ENCODE measurements around the gene IFIT1.

The IFIT1 gene

DNA sequence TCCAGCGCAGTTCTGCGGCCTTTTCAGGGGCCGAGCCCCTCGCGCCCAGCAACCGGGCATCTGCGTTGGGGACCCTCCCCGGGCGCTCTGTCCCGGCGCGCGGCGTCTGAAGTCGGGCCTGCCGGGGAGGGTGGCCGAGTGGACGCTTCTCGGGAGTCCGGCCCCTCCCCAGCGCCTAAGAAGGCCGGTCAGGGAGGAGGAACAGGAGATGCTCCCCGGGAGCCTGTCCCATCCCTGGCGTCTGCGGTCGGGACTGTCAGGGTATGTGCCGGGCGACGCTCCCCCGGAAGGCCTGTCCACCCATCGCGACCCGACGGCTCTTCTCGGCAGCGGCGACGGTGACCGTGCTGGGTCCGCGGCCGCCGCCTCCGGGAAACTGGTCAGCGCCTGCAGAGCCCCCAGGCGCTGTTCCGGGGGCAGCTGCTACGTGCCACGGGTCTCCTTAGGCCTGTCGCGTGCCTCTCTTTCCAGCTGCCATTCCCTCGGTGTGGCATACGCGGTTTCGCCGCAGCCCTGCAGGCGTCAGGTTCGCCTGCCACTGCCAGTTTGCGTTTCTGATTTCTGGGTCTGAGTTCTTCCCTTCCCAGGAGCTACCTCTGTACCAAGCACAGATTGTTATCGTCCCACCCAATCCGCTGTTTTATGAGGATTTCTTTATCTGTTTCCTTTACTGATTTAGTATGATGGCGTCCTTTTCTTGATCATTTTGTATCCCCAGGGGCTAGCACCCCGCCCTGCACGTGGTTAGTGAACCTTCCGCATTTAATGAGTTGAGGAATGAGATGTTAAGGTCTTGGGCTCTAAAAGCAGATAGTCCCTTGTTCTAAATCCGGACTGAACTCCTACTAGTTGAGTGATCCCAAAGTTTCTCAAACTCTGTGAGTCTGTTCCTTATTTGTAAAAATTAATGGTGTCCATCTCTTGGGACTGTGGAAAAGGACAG, 22.7 kb downstream of the IFIT1 start:
- Histone ChIP-seq H3K4me1 (ENCODE audit: control insufficient read depth, insufficient read depth, low read length) (peaks cover 20% of the 10 kb centered on the region), H3K9me3 (ENCODE audit: control insufficient read depth, insufficient read depth, low read depth, low read length) (0 out of 2 replicates have a peak, but pooled peaks cover 5% of the 10 kb centered on the region), H3K4me3 (ENCODE audit: low read depth, low read length) (peak overlapping the region; percentile 96), H3K9ac (ENCODE audit: low read length) (peak overlapping the region; percentile 94), H3K36me3 (ENCODE audit: control insufficient read depth, insufficient read depth, low read length) (0 out of 2 replicates have a peak, but pooled peaks cover 7% of the 10 kb centered on the region), H3K27me3 (ENCODE audit: control insufficient read depth, insufficient read depth, low read length) (peaks cover 15% of the 10 kb centered on the region), H3K27ac (ENCODE audit: low read depth, low read length) (0 out of 2 replicates have a peak overlapping the region, but pooled peaks have one; percentile 14)

DNA sequence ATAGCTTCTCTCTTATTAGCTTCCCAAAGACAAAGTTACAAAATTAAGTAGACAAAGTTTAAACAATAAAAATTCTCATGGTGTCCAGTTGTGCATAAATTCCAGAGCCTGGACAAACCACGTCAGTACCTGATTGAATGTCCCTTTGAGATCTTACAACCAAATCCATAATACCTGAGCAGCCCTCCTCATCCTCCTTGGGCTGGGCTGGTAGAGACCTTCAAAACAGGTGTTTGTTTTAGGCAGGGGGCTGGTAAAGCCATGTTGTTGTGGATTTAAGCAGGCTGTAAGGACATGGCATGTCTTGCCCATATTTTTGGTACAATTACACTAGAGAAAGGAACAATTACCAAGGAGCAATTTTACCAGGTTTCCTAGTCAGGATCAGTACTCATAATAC, 24.0 kb downstream of the IFIT1 start:
- Histone ChIP-seq H3K27me3 (ENCODE audit: control insufficient read depth, insufficient read depth, low read length) (peaks cover 15% of the 10 kb centered on the region), H3K27ac (ENCODE audit: low read depth, low read length) (no peak overlapping the region), H3K9ac (ENCODE audit: low read length) (no peak overlapping the region), H3K9me3 (ENCODE audit: control insufficient read depth, insufficient read depth, low read depth, low read length) (0 out of 2 replicates have a peak, but pooled peaks cover 5% of the 10 kb centered on the region), H3K36me3 (ENCODE audit: control insufficient read depth, insufficient read depth, low read length) (0 out of 2 replicates have a peak, but pooled peaks cover 7% of the 10 kb centered on the region), H3K4me3 (ENCODE audit: low read depth, low read length) (no peak overlapping the region), H3K4me1 (ENCODE audit: control insufficient read depth, insufficient read depth, low read length) (peaks cover 20% of the 10 kb centered on the region)

DNA sequence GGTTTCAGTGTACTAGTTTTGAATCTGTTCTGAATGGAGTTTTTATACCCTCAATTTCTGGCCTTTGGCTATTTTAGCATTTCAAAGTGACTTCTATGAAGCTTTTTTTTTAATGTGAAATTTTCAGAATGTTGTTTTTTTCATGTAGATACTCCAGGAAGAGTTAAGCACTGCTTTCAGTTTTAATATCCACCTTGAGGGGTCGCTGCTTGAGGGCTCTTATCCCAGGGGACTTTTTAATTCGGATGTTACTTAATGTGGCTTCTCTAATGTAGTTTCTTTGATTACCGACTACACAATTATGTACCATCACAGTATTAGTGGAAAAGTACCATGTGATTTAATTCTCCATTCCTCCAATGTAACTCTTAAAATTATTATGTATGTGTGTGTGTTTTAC, 27.1 kb downstream of the IFIT1 start:
- Histone ChIP-seq H3K27me3 (ENCODE audit: control insufficient read depth, insufficient read depth, low read length) (peaks cover 15% of the 10 kb centered on the region), H3K4me1 (ENCODE audit: control insufficient read depth, insufficient read depth, low read length) (peaks cover 15% of the 10 kb centered on the region), H3K36me3 (ENCODE audit: control insufficient read depth, insufficient read depth, low read length) (0 out of 2 replicates have a peak, but pooled peaks cover 7% of the 10 kb centered on the region), H3K9ac (ENCODE audit: low read length) (no peak overlapping the region), H3K9me3 (ENCODE audit: control insufficient read depth, insufficient read depth, low read depth, low read length) (no peaks in the 10 kb centered on the region), H3K27ac (ENCODE audit: low read depth, low read length) (no peak overlapping the region), H3K4me3 (ENCODE audit: low read depth, low read length) (no peak overlapping the region)

DNA sequence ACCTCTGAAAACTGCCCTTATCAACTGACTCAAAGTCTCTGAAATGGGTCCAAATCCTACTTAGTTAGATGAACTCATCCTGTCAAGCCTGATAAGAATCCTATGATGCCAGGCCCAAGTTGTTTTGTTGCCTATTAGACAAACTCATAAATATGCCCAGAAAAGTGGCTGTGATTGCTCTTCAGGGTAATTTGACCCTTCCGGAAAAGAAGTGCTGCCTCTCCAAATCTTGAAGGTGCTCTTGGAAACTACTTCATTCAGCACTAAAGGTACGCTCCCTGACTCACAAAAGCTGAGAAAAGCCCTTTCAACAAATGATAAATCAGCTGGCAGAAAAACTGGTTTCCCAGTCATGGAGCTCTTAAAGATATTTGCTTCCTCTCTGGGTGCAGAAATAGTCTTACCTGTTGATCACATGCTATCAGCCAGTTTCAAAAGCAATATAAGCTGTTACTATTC, 28.6 kb downstream of the IFIT1 start:
- no peak overlapping the region for H3K4me3 ChIP-seq (ENCODE audit: low read depth, low read length)
- H3K9me3 ChIP-seq (ENCODE audit: control insufficient read depth, insufficient read depth, low read depth, low read length), result no peaks in the 10 kb centered on the region
- 0 out of 2 replicates have a peak, but pooled peaks cover 3% of the 10 kb centered on the region for H3K27me3 ChIP-seq (ENCODE audit: control insufficient read depth, insufficient read depth, low read length)

DNA sequence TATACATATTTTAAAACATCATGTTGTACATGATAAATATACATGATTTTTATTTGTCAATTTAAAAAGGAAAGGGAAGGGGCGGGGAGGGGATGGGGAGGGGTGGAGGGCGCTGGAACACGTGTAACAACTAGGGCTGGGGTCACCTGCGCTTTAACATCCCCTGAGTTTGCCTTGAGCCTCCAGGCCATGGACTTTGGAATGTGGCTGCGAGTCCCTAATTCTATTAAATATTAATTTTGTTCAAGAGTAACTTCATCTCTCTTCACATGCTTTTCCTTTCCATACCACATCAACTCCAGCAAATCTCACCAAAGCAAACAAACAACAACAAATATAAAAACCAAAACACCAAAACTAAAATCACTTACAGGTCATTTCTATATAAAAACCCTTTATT, 32.6 kb downstream of the IFIT1 start:
- H3K9me3 ChIP-seq (ENCODE audit: control insufficient read depth, insufficient read depth, low read depth, low read length), result no peaks in the 10 kb centered on the region
- H3K27ac ChIP-seq (ENCODE audit: low read depth, low read length), result no peak overlapping the region
- no peak overlapping the region for H3K4me3 ChIP-seq (ENCODE audit: low read depth, low read length)
- peaks cover 18% of the 10 kb centered on the region for H3K4me1 ChIP-seq (ENCODE audit: control insufficient read depth, insufficient read depth, low read length)
- H3K36me3 ChIP-seq (ENCODE audit: control insufficient read depth, insufficient read depth, low read length), result no peaks in the 10 kb centered on the region
- no peak overlapping the region for H3K9ac ChIP-seq (ENCODE audit: low read length)
- no peaks in the 10 kb centered on the region for H3K27me3 ChIP-seq (ENCODE audit: control insufficient read depth, insufficient read depth, low read length)

More for the DNA sequence above, 28.6 kb downstream of the IFIT1 start:
- no peak overlapping the region for H3K9ac ChIP-seq (ENCODE audit: low read length)
- no peak overlapping the region for H3K27ac ChIP-seq (ENCODE audit: low read depth, low read length)
- peaks cover 9% of the 10 kb centered on the region for H3K4me1 ChIP-seq (ENCODE audit: control insufficient read depth, insufficient read depth, low read length)
- 0 out of 2 replicates have a peak, but pooled peaks cover 7% of the 10 kb centered on the region for H3K36me3 ChIP-seq (ENCODE audit: control insufficient read depth, insufficient read depth, low read length)

DNA sequence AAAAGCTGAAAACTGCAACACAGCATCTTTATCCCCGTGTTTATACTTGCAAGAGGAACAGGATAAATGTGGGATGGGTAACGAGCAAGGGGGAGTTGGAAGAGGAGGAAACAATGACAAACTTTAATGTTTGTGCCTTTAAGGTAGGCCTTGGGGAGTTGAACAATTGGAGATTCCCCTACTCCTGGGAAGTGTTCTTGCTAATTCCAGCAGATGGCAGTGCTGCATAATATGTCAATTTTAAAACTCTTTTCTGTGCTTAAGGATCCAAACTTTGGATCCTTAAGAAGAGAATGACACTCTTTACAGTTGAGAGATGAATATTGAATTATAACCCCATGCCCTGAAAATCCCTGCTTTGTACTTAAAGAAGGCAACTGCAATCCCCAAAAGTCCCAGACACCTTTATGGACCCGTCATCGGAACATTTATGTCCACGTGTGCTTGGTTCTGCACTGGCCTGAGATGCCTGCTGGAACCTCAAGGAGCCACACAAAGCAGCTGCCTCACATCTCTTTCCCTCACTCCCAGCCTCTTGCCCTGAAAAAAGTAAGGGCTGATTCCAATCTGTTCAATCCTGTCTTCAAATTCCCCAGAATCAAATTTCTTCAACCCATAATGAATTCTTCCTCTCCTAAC, 33.9 kb downstream of the IFIT1 start:
- H3K27me3 ChIP-seq (ENCODE audit: control insufficient read depth, insufficient read depth, low read length), result no peaks in the 10 kb centered on the region
- no peaks in the 10 kb centered on the region for H3K9me3 ChIP-seq (ENCODE audit: control insufficient read depth, insufficient read depth, low read depth, low read length)
- H3K4me1 ChIP-seq (ENCODE audit: control insufficient read depth, insufficient read depth, low read length), result peaks cover 18% of the 10 kb centered on the region
- no peak overlapping the region for H3K4me3 ChIP-seq (ENCODE audit: low read depth, low read length)
- H3K36me3 ChIP-seq (ENCODE audit: control insufficient read depth, insufficient read depth, low read length), result no peaks in the 10 kb centered on the region
- no peak overlapping the region for H3K9ac ChIP-seq (ENCODE audit: low read length)
- H3K27ac ChIP-seq (ENCODE audit: low read depth, low read length), result no peak overlapping the region

DNA sequence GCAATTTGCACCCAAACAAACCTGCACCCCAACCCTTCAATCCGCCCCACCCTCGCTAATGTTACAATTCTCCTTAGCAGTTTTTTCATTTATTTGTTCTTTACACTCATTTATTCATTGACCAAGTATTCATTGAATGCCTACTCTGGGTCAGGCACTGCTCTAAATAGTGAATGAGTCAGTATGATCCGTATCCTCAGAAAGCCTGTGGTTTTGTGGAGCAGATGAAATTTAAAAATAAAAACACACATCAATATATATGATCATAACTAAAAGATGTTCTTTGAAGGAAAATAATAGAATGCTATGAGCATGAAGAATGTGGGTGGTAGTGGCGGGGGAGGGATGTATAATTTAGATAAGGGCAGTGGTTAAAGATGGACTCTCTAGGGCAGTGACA, 35.2 kb downstream of the IFIT1 start:
- no peak overlapping the region for H3K27ac ChIP-seq (ENCODE audit: low read depth, low read length)
- H3K9ac ChIP-seq (ENCODE audit: low read length), result no peak overlapping the region
- no peaks in the 10 kb centered on the region for H3K9me3 ChIP-seq (ENCODE audit: control insufficient read depth, insufficient read depth, low read depth, low read length)

DNA sequence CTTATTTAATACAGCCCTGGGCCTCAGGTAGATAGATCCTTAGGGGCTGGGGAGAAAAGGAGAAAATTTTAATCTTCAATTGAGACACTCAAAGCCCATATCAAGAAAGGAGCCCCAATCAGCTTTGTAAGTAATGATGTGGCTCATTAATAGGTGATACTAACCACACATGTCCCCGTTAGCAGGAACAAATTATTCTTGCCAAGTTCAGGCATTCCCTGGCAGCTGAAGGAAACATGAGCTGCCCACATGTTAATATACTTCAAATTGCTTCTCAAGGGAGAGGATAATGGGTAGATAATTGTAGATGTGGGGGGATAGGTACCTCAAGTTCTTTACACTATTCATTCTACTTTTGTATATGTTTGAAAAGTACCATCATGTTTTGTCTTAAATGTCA, 36.5 kb downstream of the IFIT1 start:
- no peak overlapping the region for H3K27ac ChIP-seq (ENCODE audit: low read depth, low read length)
- H3K4me3 ChIP-seq (ENCODE audit: low read depth, low read length), result no peak overlapping the region
- no peaks in the 10 kb centered on the region for H3K36me3 ChIP-seq (ENCODE audit: control insufficient read depth, insufficient read depth, low read length)
- H3K9me3 ChIP-seq (ENCODE audit: control insufficient read depth, insufficient read depth, low read depth, low read length), result no peaks in the 10 kb centered on the region
- peaks cover 18% of the 10 kb centered on the region for H3K4me1 ChIP-seq (ENCODE audit: control insufficient read depth, insufficient read depth, low read length)
- H3K9ac ChIP-seq (ENCODE audit: low read length), result no peak overlapping the region
- H3K27me3 ChIP-seq (ENCODE audit: control insufficient read depth, insufficient read depth, low read length), result no peaks in the 10 kb centered on the region

More for the DNA sequence above, 35.2 kb downstream of the IFIT1 start:
- peaks cover 18% of the 10 kb centered on the region for H3K4me1 ChIP-seq (ENCODE audit: control insufficient read depth, insufficient read depth, low read length)
- no peaks in the 10 kb centered on the region for H3K27me3 ChIP-seq (ENCODE audit: control insufficient read depth, insufficient read depth, low read length)
- H3K36me3 ChIP-seq (ENCODE audit: control insufficient read depth, insufficient read depth, low read length), result no peaks in the 10 kb centered on the region
- H3K4me3 ChIP-seq (ENCODE audit: low read depth, low read length), result no peak overlapping the region

DNA sequence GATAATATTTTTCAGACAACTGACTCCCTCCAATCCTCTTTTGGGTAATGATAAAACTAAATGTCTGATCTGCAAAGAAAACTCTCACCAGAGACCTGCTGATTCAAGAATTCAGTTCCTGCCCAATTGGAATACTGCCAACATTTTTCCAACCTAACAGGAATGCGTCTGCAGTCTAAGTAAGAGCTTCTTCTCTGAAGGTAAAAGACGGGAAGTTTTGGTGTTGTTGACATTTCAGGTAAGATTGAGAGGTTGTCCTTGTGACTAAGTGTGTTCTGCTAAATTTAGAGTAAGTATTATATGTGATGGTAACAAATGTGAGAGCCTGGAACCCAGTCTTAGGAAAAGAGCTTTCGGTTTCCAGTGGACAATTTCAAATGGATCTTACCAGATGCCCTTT, 39.6 kb downstream of the IFIT1 start:
- no peaks in the 10 kb centered on the region for H3K9me3 ChIP-seq (ENCODE audit: control insufficient read depth, insufficient read depth, low read depth, low read length)
- H3K27ac ChIP-seq (ENCODE audit: low read depth, low read length), result no peak overlapping the region
- H3K4me1 ChIP-seq (ENCODE audit: control insufficient read depth, insufficient read depth, low read length), result peaks cover 18% of the 10 kb centered on the region
- H3K4me3 ChIP-seq (ENCODE audit: low read depth, low read length), result no peak overlapping the region
- no peaks in the 10 kb centered on the region for H3K27me3 ChIP-seq (ENCODE audit: control insufficient read depth, insufficient read depth, low read length)
- no peaks in the 10 kb centered on the region for H3K36me3 ChIP-seq (ENCODE audit: control insufficient read depth, insufficient read depth, low read length)
- no peak overlapping the region for H3K9ac ChIP-seq (ENCODE audit: low read length)

DNA sequence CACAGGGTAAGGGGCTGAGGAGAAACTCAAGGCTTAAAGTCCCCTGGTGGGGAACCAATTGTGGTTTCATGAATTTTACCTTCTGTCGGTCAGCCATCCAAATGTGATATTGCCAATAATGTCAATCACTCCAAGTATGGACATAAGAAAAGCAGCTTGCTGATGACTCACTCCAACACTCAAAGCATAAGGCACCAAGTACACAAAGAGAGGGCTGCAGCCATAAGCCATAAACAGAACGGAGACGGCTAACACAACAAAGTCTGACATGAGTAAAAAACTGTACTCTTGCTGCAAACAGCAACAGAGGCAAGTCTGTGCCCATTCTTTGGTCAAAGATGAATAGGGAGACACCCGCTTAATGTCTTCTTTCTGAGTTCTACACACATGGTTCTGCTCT, 46.1 kb downstream of the IFIT1 start:
- no peaks in the 10 kb centered on the region for H3K36me3 ChIP-seq (ENCODE audit: control insufficient read depth, insufficient read depth, low read length)
- no peaks in the 10 kb centered on the region for H3K27me3 ChIP-seq (ENCODE audit: control insufficient read depth, insufficient read depth, low read length)
- no peaks in the 10 kb centered on the region for H3K9me3 ChIP-seq (ENCODE audit: control insufficient read depth, insufficient read depth, low read depth, low read length)
- no peak overlapping the region for H3K9ac ChIP-seq (ENCODE audit: low read length)
- H3K4me3 ChIP-seq (ENCODE audit: low read depth, low read length), result no peak overlapping the region
- no peak overlapping the region for H3K27ac ChIP-seq (ENCODE audit: low read depth, low read length)
- H3K4me1 ChIP-seq (ENCODE audit: control insufficient read depth, insufficient read depth, low read length), result no peaks in the 10 kb centered on the region

All from HUES6 (cell line).